Left lung (tissue), 10 donors: ENCODE data around the gene SLC22A15. TPM values are rescaled to one million over a fixed set of nuclear protein-coding genes. Genes with fewer than 3 reads are reported as not detected.
A peak's percentile ranks its signal among the peaks of the same experiment; 100 is the strongest.
"Not testable (repeated sequence)": the region's sequence is repeated elsewhere in the genome, so short reads cannot be mapped to it uniquely, and the experiment has no call there.

Source experiments
- ATAC-seq: fragments of 200-7000 bp; cut with Tn5 transposase; one replicate; pipeline ENCODE4 v1.9.1; 2020; ENCODE audit warnings: moderate library complexity
- DNase-seq, 4 donors: peaks; one replicate each; pipeline ENCODE4 v3.0.0-alpha.2; 2013 to 2020
- H3K27ac ChIP-seq, 2 donors: fragments of 200-600 bp; sonication (generic) in 1 of 2; one replicate each; pipeline versions ENCODE4 v1.5.0 to v1.8.0; 2020 to 2021
- H3K27me3 ChIP-seq, 2 donors: fragments of 200-600 bp; sonication (generic) in 1 of 2; one replicate each; pipeline versions ENCODE4 v1.5.0 to v1.8.0; 2020 to 2021
- H3K36me3 ChIP-seq, 2 donors: fragments of 200-600 bp; sonication (generic) in 1 of 2; one replicate each; pipeline versions ENCODE4 v1.5.0 to v1.8.0; 2020 to 2021
- H3K4me1 ChIP-seq, 2 donors: fragments of 200-600 bp; one replicate each; pipeline ENCODE4 v1.8.0; 2021
- H3K4me3 ChIP-seq, 2 donors: fragments of 200-600 bp; sonication (generic) in 1 of 2; one replicate each; pipeline versions ENCODE4 v1.5.0 to v1.8.0; 2020 to 2021; ENCODE audit warnings: mild to moderate bottlenecking in 1 of 2
- H3K9me3 ChIP-seq, 2 donors: fragments of 200-600 bp; sonication (generic) in 1 of 2; one replicate each; pipeline versions ENCODE4 v1.5.0 to v1.8.0; 2020 to 2021
- CTCF ChIP-seq, 2 donors: fragments of 200-600 bp; sonication (generic) in 1 of 2; IDR thresholded peaks; one replicate each; pipeline versions ENCODE4 v1.5.0 to v1.8.0; 2021; ENCODE audit warnings: antibody characterized with exemption in 2 of 2
- intact Hi-C, 2 donors: fragments of 100-400 bp; cut with DNase I; formaldehyde crosslinking; loops; one replicate each; pipeline versions ENCODE4 v1.11.2 to v1.14.2; 2022
- polyA plus RNA-seq, 6 donors: library from polyadenylated mRNA; unstranded; fragments of 120-200 nt; gene quantifications; one replicate each; pipeline ENCODE4 v1.2.1, GENCODE V29; 2013; ENCODE audit not compliant: insufficient read length in 6 of 6
- total RNA-seq, 2 donors: library from RNA; stranded (reverse); fragmentation: NEBNext Ultra II Directional; extraction: Animal tissue kit (Norgen Biotek cat#: 25700); gene quantifications; one replicate each; pipeline ENCODE4 v1.2.1, GENCODE V29; 2021
- donor health status: DM: no; HTN: yes; CAD: no.
- donor health status: DM: no; HTN: no; CAD: no.

Gene SLC22A15
- total and polyA plus RNA-seq, 8 donors: 3.2 to 23.0 (median 4.0) TPM

DNA sequence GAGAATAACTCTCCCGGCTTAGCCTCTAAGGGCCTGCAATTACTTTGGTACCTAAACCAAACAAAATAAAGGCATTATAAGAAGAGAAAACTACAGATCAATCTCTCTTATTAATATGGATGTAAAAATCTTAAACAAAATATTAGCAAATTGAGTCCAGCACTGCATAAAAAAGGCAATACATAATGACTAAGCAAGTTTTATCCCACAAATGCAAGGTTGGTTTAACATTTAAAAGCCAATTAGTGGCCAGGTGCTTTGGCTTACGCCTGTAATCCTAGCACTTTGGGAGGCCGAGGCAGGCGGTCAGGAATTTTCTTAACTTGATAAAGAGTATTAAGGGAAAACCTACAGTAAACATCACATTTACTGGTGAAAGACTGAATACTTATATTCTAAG lies 67.8 kb downstream of the SLC22A15 start:
- TF ChIP-seq CTCF (IDR thresholded peaks at IDR 0.05): no peak
- no peak overlapping the region for H3K4me3 ChIP-seq
- ATAC-seq (no peak), DNase-seq (no peak)
- H3K4me1 ChIP-seq: no peaks in the 10 kb centered on the region
- H3K9me3 ChIP-seq: no peaks in the 10 kb centered on the region
- H3K27ac ChIP-seq: no peak overlapping the region
- peaks cover 0 to 50% of the 10 kb centered on the region in 2 donors for H3K36me3 ChIP-seq
- intact Hi-C loops: no loop called here
- no peaks in the 10 kb centered on the region for H3K27me3 ChIP-seq

GRCh38 chr1:116046933-116047332 lies 70.6 kb downstream of the SLC22A15 start:
- H3K36me3 ChIP-seq: peaks cover 0 to 27% of the 10 kb centered on the region in 2 donors

GRCh38 chr1:116051896-116052295 lies 75.6 kb downstream of the SLC22A15 start:
- H3K9me3 ChIP-seq, H3K4me1 ChIP-seq, H3K27ac ChIP-seq, H3K4me3 ChIP-seq, DNase-seq, ATAC-seq, H3K36me3 ChIP-seq, intact Hi-C loops, H3K27me3 ChIP-seq: not testable (repeated sequence)

More at GRCh38 chr1:116046933-116047332, 70.6 kb downstream of the SLC22A15 start:
- intact Hi-C loops, H3K27ac ChIP-seq, H3K4me3 ChIP-seq, H3K27me3 ChIP-seq, H3K4me1 ChIP-seq, H3K9me3 ChIP-seq, DNase-seq, ATAC-seq: not testable (repeated sequence)

DNA sequence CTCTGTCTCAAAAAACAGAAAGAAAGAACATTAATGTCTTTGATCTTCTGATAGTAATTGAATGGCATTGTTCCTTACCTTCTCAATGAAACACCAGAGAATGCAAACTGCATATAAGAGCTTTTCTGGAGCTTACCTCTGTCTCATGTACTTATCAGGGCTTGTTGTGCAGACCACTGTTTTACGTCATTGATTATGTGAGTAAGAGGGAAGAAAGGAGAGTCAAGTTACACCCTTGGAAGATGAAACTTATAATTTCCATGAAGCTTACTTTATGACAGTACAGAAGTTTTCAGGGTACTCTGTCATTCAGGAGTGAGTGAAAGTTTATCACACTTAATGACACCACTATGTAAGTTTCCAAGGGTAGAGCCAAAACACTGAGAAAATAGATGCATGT lies 85.9 kb downstream of the SLC22A15 start:
- DNase-seq: no peak
- TF ChIP-seq CTCF (IDR thresholded peaks at IDR 0.05): no peak
- no peak overlapping the region for H3K4me3 ChIP-seq
- no peak for ATAC-seq
- no peaks in the 10 kb centered on the region for H3K27me3 ChIP-seq
- H3K27ac ChIP-seq: no peak overlapping the region
- peaks cover 0 to 3% of the 10 kb centered on the region in 2 donors for H3K9me3 ChIP-seq
- peaks cover 0 to 52% of the 10 kb centered on the region in 2 donors for H3K36me3 ChIP-seq
- intact Hi-C loops: no loop called here
- H3K4me1 ChIP-seq: no peaks in the 10 kb centered on the region

DNA sequence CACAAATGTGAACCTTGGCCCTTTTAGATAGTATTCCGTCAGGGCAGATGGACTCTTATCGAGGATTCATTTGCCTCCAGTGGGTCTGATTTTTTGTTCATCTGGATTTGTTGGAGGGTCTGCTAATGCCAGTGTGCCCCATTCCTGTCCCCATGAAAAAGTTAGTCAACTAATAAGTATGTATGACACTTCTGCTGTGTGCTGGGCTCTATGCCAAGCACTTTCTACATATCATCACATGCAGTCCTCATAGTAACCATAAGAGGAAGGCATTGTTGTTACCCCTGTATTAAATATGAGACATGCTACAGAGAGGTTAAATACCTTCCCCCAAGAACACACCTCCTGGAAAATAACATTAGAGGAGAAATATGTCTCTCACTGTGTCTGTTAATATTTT lies 88.3 kb downstream of the SLC22A15 start:
- intact Hi-C loops: no loop called here
- H3K9me3 ChIP-seq: no peaks in the 10 kb centered on the region
- no peaks in the 10 kb centered on the region for H3K27me3 ChIP-seq
- H3K36me3 ChIP-seq: peaks cover 0 to 73% of the 10 kb centered on the region in 2 donors
- H3K4me3 ChIP-seq: no peak overlapping the region
- H3K27ac ChIP-seq: no peak overlapping the region
- no peak for TF ChIP-seq CTCF (IDR thresholded peaks at IDR 0.05)
- ATAC-seq (peak; percentile 17), DNase-seq (peak in 1 of 4 donors; percentile 2)
- H3K4me1 ChIP-seq: no peaks in the 10 kb centered on the region

GRCh38 chr1:116066868-116067565 lies 90.7 kb downstream of the SLC22A15 start:
- TF ChIP-seq CTCF (IDR thresholded peaks at IDR 0.05): no peak
- H3K27ac ChIP-seq: peak overlapping the region in 1 of 2 donors; percentile 64
- H3K36me3 ChIP-seq: peaks cover 0 to 87% of the 10 kb centered on the region in 2 donors
- intact Hi-C loops: no loop called here
- DNase-seq (no peak), ATAC-seq (peak; percentile 22)
- H3K9me3 ChIP-seq: no peaks in the 10 kb centered on the region
- no peaks in the 10 kb centered on the region for H3K4me1 ChIP-seq
- no peak overlapping the region for H3K4me3 ChIP-seq
- H3K27me3 ChIP-seq: no peaks in the 10 kb centered on the region
